HTR-8/SVneo (cell line): ENCODE results near the gene SNTG2.

Experiments used
- DNase-seq: peaks from one replicate; pipeline ENCODE4 v3.0.0; 2011; ENCODE audit warnings: low spot score, mixed read lengths; ENCODE audit not compliant: insufficient read length
- FAIRE-seq: peaks from 2 replicates; lab custom pipeline; 2011; peaks lifted over from hg19 to GRCh38; lab: Jason Lieb, UNC

The SNTG2 gene

DNA sequence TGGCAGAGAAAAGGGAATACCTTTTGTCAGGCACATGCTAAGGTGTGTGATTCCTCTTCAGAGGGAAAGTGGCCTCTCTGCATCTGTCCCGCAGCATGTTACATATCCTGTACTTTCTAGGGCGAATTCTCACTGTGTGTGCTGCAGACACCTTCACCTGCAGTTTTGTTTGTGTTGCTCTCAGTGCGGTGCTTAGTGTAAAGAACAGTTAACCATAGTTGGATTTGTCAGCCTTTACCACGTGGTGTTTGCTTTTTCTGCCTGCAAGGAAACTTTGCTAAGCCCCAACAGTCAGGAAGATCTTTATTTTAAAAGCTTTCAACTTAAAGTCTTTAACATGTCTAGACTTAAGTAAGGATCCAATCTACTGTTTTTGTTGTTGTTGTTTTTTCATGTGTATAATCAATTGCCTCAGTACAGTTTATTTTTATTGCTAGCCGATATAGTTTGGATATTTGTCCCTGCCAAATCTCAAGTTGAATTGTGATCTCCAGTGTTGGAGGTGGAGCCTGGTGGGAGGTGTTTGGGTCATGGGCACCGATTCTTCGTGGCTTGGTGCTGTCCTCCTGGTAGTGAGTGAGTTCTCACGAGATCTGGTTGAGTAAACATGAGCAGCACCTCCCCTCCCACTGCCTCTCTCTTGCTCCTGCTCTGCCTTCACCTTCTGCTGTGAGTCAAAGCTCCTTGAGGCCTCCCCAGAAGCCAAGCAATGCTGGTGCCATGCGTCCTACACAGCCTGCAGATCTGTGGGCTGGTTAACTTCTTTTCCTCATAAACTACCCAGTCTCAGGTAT is 90.6 kb downstream of the SNTG2 start:
- DNase-seq (no peak), FAIRE-seq (peak; percentile 46)

GRCh38 chr2:1045109-1045508 is 94.5 kb downstream of the SNTG2 start:
- FAIRE-seq: no peak

DNA sequence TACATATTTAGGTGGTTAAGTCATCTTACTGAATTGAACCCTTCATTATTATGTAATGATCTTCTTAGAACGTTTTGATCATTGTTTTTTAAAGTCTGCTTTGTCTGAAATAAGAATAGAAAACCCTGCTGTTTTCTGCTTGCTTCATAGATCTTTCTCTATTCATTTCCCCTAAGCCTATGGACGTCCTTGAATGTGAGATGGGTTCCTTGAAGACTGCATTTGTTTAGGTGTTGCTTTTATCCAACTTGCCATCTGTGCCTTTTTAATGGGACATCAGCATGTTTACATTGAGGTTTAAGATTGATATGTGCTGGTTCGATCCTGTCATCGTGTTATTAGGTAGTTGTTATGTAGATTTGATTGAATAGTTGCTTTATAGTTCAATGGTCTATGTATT is 95.4 kb downstream of the SNTG2 start:
- FAIRE-seq (no peak), DNase-seq (no peak)

More at GRCh38 chr2:1045109-1045508, 94.5 kb downstream of the SNTG2 start:
- no peak for DNase-seq

DNA sequence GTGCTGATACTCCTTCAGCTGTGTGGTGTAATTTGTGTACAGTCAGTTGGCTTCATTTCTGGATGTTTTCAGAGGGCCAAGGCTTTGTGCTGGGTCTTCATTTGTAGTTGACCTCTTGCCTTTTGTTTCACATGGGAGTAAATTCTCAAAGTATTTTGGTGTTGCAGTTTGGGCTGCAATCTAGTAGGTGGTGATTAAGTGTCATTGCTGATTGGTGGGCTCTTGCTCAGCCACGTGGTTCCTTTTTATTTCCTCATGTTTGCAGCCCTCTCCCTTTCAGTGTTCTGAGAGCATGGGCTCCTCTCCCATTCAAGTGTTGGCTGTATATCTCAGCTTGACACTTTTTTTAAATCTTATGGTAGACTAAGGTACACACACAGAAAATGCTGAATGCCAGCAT is 96.8 kb downstream of the SNTG2 start:
- DNase-seq (no peak), FAIRE-seq (no peak)

GRCh38 chr2:1049691-1050090 is 99.0 kb downstream of the SNTG2 start:
- no peak for FAIRE-seq
- no peak for DNase-seq

DNA sequence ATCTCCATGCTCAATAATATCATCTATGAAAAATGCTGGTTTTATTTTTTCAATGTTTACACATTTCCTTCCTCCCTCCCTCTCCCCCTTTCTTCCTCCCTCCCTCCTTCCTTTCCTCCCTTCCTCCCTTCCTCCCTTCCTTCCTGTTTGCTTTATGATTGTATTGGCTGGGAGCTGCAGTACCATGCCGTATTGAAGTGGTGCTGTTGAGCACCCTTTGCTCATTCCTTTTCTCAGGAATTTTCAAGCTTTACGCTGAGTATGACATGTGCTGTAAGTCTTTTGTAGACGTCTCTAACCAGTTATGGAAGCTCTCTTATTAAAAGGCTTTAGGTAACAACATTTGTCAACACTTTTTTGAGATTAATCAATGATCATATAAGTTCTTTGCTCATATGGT is 100.4 kb downstream of the SNTG2 start:
- peak; percentile 72 for FAIRE-seq

GRCh38 chr2:1052771-1053191 is 102.1 kb downstream of the SNTG2 start:
- no peak for FAIRE-seq

More for the DNA sequence above, 100.4 kb downstream of the SNTG2 start:
- DNase-seq: no peak

GRCh38 chr2:1053786-1054185 is 103.1 kb downstream of the SNTG2 start:
- DNase-seq (no peak), FAIRE-seq (peak; percentile 31)

More at GRCh38 chr2:1052771-1053191, 102.1 kb downstream of the SNTG2 start:
- DNase-seq: no peak

DNA sequence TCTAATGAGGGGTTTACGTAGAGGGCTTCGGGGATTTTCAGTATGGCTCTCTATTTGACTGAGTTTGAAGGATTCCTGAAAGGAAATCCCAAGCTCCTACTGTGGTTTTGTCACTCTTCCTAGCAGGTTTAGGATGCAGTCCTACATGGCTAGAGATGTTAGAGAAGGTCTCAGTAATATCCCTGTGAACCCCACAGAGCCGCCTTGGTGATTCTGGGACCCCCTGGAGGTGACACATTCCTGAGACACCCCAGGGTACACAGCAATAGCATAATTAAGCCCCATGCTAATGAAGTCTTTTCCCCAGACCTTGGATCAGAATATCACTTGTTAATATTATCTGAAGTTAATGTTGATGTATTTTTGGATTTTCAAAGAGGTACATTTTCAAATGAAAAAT is 103.8 kb downstream of the SNTG2 start:
- DNase-seq: no peak
- FAIRE-seq: no peak

GRCh38 chr2:1055014-1055595 is 104.5 kb downstream of the SNTG2 start:
- FAIRE-seq (peak; percentile 96), DNase-seq (peak; percentile 36)

DNA sequence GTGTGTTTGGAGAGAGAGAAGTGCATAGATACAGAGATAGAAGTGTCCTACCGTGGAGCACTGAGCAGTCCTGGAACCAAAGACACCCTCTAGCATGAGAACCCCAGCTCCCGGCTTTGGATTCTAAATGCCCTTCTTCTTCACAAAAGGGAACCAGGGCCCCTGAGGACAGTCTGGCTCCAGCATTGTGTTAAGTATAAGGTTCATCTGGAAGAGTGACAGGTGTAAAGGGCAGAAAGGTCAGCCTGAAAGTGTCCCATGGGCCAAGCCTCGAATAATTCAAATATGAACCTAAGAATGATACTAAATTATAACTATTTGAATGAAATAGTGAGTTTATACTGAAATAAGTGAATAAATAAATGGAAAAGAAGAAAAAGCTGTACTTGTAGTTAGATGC is 109.7 kb downstream of the SNTG2 start:
- DNase-seq (no peak), FAIRE-seq (no peak)

DNA sequence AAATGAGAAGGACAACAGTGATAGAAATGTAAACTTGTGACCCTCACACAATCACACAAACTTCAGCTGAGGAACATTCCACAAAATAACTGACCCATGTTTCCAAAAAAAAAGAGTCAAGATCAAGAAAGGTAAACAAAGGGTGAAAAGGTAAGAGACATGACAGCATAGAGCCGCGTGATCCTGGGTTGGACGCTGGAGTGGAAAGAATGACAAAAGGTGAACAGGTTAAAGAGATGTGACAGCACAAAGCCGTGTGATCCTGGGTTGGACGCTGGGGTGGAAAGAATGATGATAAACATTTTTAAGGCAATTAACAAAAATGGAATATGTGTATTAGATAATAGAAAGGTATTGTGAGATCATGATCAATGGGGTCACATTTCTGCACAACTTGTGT is 110.3 kb downstream of the SNTG2 start:
- no peak for DNase-seq
- FAIRE-seq: peak; percentile 48

DNA sequence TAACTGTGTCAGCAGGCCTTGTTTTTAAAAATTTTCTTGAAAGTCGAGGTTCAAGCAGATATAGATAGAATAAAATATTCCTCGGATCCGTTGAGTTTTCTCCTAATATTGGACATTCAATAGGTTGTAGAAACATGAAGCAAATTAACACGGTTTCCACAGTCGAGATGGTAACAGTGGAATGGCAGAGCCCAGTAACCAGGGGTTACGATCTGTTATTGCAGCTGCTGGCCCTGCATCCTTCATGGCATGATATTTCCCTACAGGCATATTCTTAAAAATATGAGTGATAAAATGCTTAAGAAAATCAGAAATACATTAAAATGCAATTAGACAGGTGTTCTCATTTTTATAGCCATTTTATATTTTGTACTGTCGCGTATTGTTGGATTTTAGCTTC is 117.6 kb downstream of the SNTG2 start:
- no peak for DNase-seq
- no peak for FAIRE-seq

GRCh38 chr2:1068822-1069221 is 118.2 kb downstream of the SNTG2 start:
- no peak for FAIRE-seq
- no peak for DNase-seq

DNA sequence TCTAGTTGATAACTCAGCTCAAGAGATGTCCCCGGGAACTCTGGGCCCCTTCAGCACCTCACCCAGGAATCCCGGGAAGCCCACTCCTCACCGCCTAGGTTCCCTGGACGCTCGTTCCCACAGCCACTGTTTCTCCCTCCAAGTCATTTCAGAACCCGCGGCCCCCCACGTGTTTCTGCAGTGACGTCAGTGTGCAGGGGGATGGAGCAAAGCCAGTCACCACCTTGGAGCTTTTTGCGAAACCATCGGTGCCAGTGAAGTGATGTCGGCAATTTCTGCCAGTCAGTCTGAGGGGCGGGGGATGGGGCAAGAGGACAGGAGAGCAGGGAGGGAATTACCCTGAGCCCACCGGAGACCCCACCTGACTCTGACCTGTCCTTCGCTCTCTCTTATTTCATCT is 119.2 kb downstream of the SNTG2 start:
- DNase-seq: no peak
- FAIRE-seq: no peak

DNA sequence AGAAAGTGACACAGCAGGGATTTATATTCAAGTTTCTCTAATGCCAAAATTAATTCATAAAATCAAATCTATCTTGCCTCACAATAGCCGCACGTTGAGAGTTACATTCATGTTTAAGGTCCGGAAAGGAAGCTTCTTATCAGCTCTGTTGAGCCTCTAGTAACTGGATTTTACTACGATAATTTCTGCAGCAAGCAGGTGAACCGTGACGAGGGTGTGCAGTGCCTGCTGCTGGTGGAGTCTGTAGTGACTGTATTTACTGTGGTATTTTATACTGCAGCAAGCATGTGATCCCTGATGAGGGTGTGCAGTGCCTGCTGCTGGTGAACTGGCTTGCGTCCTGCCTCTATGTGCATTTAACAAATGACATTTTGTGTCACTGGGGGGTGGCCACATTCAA is 120.0 kb downstream of the SNTG2 start:
- no peak for DNase-seq
- no peak for FAIRE-seq

GRCh38 chr2:1071650-1072049 is 121.0 kb downstream of the SNTG2 start:
- no peak for FAIRE-seq
- no peak for DNase-seq

GRCh38 chr2:1072250-1072649 is 121.6 kb downstream of the SNTG2 start:
- FAIRE-seq (no peak), DNase-seq (no peak)

GRCh38 chr2:1077911-1078310 is 127.3 kb downstream of the SNTG2 start:
- DNase-seq: no peak
- FAIRE-seq: no peak

DNA sequence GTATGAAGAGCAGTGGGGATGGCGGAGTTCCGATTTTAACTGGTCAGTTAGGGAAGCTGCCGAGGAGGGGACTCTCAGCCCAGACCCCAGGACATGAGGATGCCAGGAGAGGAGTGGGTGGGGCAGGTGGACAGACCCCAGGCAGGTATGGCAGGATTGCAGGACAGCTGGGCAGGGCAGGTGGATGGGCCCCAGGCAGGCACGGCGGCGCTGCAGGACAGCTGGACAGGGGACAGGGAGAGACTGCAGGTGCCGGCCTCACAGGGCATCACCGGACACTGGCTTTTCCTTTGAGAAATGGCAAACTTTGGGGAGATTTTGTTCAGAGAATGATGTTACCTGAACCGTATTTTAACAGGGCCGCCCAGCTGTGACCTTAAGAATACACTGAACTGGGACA is 127.7 kb downstream of the SNTG2 start:
- DNase-seq: no peak
- no peak for FAIRE-seq

- DNase-seq: no peak
- peak; percentile 97 for FAIRE-seq
These were observed 129.5 kb downstream of the SNTG2 start for GRCh38 chr2:1079873-1080799.
